Thyroid gland (tissue), 4 donors: Measurements from ENCODE around the gene GOLT1B. TPM values are rescaled to one million over a fixed set of nuclear protein-coding genes. Genes with fewer than 3 reads are reported as not detected.

Experiments used
- DNase-seq, 2 donors: peaks; one replicate each; pipeline ENCODE4 v3.0.0-alpha.2; 2019
- H3K27ac ChIP-seq, 3 donors: fragments of 200-600 bp; sonication (generic); 1 replicate in 2 of 3; 2 replicates in 1 of 3; pipeline ENCODE4 v1.5.1; 2016 to 2019; ENCODE audit warnings: mild to moderate bottlenecking in 1 of 3, moderate library complexity in 1 of 3
- H3K27me3 ChIP-seq: fragments of 200-600 bp; sonication (generic); one replicate; pipeline ENCODE4 v1.5.1; 2019
- H3K36me3 ChIP-seq, 2 donors: fragments of 200-600 bp; sonication (generic); one replicate each; pipeline ENCODE4 v1.5.1; 2016 to 2019
- H3K4me1 ChIP-seq, 2 donors: fragments of 200-600 bp; sonication (generic); one replicate each; pipeline ENCODE4 v1.5.1; 2017 to 2019
- H3K4me3 ChIP-seq, 3 donors: fragments of 200-600 bp; sonication (generic); replicated peaks in 1 of 3; 1 replicate in 2 of 3; 2 replicates in 1 of 3; pipeline ENCODE4 v1.5.1; 2016; ENCODE audit warnings: mild to moderate bottlenecking in 1 of 3
- H3K9me3 ChIP-seq: fragments of 200-600 bp; sonication (generic); one replicate; pipeline ENCODE4 v1.5.1; 2017
- CTCF ChIP-seq, 6 experiments: fragments of 200-600 bp in 3 of 6; fragments of 450-650 bp in 3 of 6; sonication (generic) in 3 of 6; IDR thresholded peaks; one replicate each; pipeline ENCODE4 v1.5.1; 2016 to 2019; ENCODE audit warnings: antibody characterized with exemption in 6 of 6, mild to moderate bottlenecking in 2 of 6, inconsistent platforms in 1 of 6, moderate library complexity in 1 of 6
- POLR2A ChIP-seq, 2 donors: fragments of 450-650 bp; IDR thresholded peaks; one replicate each; pipeline ENCODE4 v1.6.1; 2017; ENCODE audit warnings: antibody characterized with exemption in 2 of 2, mild to moderate bottlenecking in 2 of 2, moderate library complexity in 1 of 2
- WGBS, 2 donors: methylation state at CpG; one replicate each; pipeline ENCODE4 v1.1.5; 2017; 5-methylcytosine and 5-hydroxymethylcytosine counted together
- intact Hi-C: fragments of 100-400 bp; cut with DNase I; formaldehyde crosslinking; loops from one replicate; pipeline ENCODE4 v1.15.1; 2023
- total RNA-seq, 4 donors: library from RNA; depleted of rRNA; stranded (reverse); fragments of >200 nt; gene quantifications; one replicate each; pipeline ENCODE4 v1.2.3, GENCODE V29; 2016

The GOLT1B gene
- total RNA-seq, 4 donors from 2014 or later = 22.5 to 108 (median 40.1) TPM

GRCh38 chr12:21547437-21547836, 45.8 kb downstream of the GOLT1B start:
- H3K4me3 ChIP-seq = no peak overlapping the region
- TF ChIP-seq POLR2A (IDR thresholded peaks at IDR 0.05) = no peak
- no peak for TF ChIP-seq CTCF (IDR thresholded peaks at IDR 0.05)
- no peaks in the 10 kb centered on the region for H3K9me3 ChIP-seq
- no peak overlapping the region for H3K27ac ChIP-seq
- 81 to 90% methylated on average over 1 of the region's 1 CpG for WGBS, 2 donors
- no peak for DNase-seq
- no peaks in the 10 kb centered on the region for H3K27me3 ChIP-seq
- peaks cover 10 to 11% of the 10 kb centered on the region in 2 donors for H3K4me1 ChIP-seq
- no peaks in the 10 kb centered on the region for H3K36me3 ChIP-seq
- intact Hi-C loops = no loop called here

GRCh38 chr12:21551841-21552465, 50.4 kb downstream of the GOLT1B start:
- H3K27me3 ChIP-seq = no peaks in the 10 kb centered on the region
- peak in 1 of 2 donors; percentile 31 for DNase-seq
- no peak overlapping the region for H3K4me3 ChIP-seq
- H3K36me3 ChIP-seq = no peaks in the 10 kb centered on the region
- no peaks in the 10 kb centered on the region for H3K9me3 ChIP-seq
- 27 to 29% methylated on average over 4 of the region's 4 CpGs for WGBS, 2 donors
- intact Hi-C loops = no loop called here
- H3K4me1 ChIP-seq = peaks cover 10 to 12% of the 10 kb centered on the region in 2 donors
- no peak for TF ChIP-seq CTCF (IDR thresholded peaks at IDR 0.05)
- peak in 1 of 2 donors; percentile 10 for TF ChIP-seq POLR2A (IDR thresholded peaks at IDR 0.05)
- H3K27ac ChIP-seq = peak overlapping the region; percentile 35 to 80 (median 67)

GRCh38 chr12:21552635-21553328, 51.2 kb downstream of the GOLT1B start:
- Histone ChIP-seq H3K27me3 (no peaks in the 10 kb centered on the region), H3K4me1 (peaks cover 10 to 12% of the 10 kb centered on the region in 2 donors), H3K36me3 (no peaks in the 10 kb centered on the region), H3K9me3 (no peaks in the 10 kb centered on the region), H3K27ac (peak overlapping the region in 1 of 3 donors; percentile 80), H3K4me3 (no peak overlapping the region)
- intact Hi-C loops = no loop called here
- 73 to 85% methylated on average over 6 of the region's 6 CpGs for WGBS, 2 donors
- TF ChIP-seq POLR2A (IDR thresholded peaks at IDR 0.05) = no peak
- TF ChIP-seq CTCF (IDR thresholded peaks at IDR 0.05) = no peak
- no peak for DNase-seq

- Histone ChIP-seq H3K9me3 (no peaks in the 10 kb centered on the region), H3K36me3 (no peaks in the 10 kb centered on the region), H3K4me1 (peaks cover 10 to 12% of the 10 kb centered on the region in 2 donors), H3K27ac (no peak overlapping the region), H3K27me3 (no peaks in the 10 kb centered on the region), H3K4me3 (no peak overlapping the region)
- no peak for DNase-seq
- intact Hi-C loops = no loop called here
- TF ChIP-seq CTCF (IDR thresholded peaks at IDR 0.05) = no peak
These were observed 51.7 kb downstream of the GOLT1B start for GRCh38 chr12:21553329-21553675.

GRCh38 chr12:21558100-21558679, 56.6 kb downstream of the GOLT1B start:
- H3K4me3 ChIP-seq = no peak overlapping the region

More at GRCh38 chr12:21558100-21558679, 56.6 kb downstream of the GOLT1B start:
- no peak for TF ChIP-seq CTCF (IDR thresholded peaks at IDR 0.05)
- no peak for TF ChIP-seq POLR2A (IDR thresholded peaks at IDR 0.05)
- no peaks in the 10 kb centered on the region for H3K4me1 ChIP-seq
- H3K27me3 ChIP-seq = no peaks in the 10 kb centered on the region
- no peaks in the 10 kb centered on the region for H3K9me3 ChIP-seq
- no peak overlapping the region for H3K27ac ChIP-seq
- intact Hi-C loops = no loop called here
- 80 to 85% methylated on average over 9 of the region's 9 CpGs for WGBS, 2 donors
- no peaks in the 10 kb centered on the region for H3K36me3 ChIP-seq
- no peak for DNase-seq
